GM18870 (cell line): Measurements from ENCODE around the gene TAS2R50.
"Not testable (repeated sequence)": the region's sequence is repeated elsewhere in the genome, so short reads cannot be mapped to it uniquely, and the experiment has no call there.

Source experiments
- ATAC-seq: cut with Tn5 transposase; IDR thresholded peaks from one replicate; pipeline ENCODE4 v1.9.1; 2021; ENCODE audit warnings: moderate library complexity; ENCODE audit not compliant: unreplicated experiment

Gene TAS2R50, protein sequence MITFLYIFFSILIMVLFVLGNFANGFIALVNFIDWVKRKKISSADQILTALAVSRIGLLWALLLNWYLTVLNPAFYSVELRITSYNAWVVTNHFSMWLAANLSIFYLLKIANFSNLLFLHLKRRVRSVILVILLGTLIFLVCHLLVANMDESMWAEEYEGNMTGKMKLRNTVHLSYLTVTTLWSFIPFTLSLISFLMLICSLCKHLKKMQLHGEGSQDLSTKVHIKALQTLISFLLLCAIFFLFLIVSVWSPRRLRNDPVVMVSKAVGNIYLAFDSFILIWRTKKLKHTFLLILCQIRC

DNA sequence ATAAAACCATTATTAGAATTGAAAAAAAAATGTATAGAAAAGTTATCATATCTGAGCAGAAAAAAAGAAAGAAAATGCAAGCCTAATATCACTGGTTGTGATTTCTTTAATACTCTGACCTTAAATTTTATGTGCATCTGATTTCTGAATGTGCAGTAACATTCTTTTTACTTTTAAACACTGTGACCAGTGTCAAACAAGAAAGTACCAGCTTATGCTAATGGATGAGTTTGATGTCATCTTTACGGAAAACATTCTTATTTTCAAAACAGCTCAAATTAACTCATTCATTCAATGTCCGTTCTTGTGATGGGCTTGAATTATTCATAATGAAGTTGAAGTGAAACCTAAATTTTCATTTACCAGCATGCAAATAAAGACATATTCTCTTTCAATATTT, at the start of gene TAS2R50:
TAS2R50 (minus strand) TSS at position 101 of the 400 bp plus-strand sequence; CDS start at position 49, 52 bp downstream.
- ATAC-seq: no peak

DNA sequence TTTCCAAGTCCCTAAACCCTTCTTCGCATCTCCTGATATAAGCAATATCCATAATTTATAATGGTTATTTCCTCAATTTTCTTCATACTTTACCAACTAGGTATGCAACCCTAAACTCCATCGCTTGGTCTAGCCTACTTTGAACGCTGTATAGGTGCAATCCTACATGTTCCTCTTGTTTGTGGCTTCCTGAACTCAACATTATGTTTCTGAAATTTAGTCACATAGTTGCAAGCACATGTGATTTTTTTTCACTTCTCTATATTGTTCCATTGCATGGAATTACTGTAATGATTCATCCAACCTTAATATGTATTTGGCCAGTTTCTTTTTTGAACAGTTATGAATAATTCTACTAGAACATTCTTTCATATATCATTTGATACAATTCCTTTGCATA, 47.2 kb upstream of the TAS2R50 start:
- ATAC-seq: not testable (repeated sequence)

DNA sequence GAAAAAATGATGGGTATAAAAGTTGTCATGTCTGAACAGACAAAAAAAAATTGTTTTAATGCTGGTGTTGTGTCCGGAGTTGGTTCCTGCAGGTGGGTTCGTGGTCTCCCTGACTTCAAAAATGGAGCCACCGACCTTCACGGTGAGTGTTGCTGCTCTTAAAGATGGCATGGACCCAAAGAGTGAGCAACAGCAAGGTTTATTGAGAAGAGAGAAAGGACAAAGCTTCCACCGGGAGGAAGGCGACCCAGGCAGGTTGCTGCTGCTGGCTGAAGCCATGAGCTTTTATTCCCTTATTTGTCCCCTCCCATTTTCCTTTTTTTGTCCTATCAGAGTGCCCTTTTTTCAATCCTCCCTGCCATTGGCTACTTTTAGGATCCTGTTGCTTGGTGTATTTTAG, 44.6 kb upstream of the TAS2R50 start, which contains the start of gene TAS2R31:
TAS2R31 (minus strand) TSS at position 101 of the 400 bp plus-strand sequence; CDS start at position 29, 72 bp downstream.
- no peak for ATAC-seq

DNA sequence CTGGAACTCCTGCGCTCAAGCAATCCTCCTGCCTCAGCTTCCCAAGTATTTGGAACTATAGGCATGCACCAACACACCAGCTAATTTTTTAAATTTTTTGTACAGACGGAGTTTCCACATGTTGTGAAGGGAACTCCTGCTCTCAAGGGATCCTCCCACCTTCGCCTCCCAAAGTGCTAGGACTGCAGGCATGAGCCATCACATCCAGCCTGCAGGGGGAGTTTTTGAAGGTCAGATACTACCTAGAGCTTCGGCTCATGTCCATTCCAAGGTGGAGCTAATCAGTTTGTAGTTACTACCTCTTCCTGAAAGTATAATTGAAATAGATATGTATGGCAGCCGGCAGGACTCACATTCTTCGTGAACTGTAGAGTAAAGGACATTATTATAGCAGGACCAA, 39.4 kb upstream of the TAS2R50 start:
- no peak for ATAC-seq

DNA sequence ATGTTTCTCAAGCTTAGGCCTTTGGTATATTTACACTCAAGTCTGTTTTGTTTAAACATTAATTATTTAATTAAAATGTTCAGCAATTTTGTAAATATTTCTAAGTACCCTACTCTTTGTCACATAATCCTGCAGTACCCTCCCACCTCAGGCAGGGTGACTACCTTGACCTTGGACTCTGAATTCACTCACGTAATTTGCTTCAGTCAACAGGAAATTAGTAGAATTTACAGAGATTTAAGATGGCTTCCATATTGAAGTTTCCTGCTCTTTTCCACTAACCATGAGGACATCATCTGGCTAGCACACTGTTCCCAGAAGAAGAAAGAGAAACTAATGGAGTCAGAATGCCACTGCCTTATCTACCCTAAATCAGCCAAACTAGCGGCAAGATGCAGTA, 36.7 kb upstream of the TAS2R50 start:
- no peak for ATAC-seq

DNA sequence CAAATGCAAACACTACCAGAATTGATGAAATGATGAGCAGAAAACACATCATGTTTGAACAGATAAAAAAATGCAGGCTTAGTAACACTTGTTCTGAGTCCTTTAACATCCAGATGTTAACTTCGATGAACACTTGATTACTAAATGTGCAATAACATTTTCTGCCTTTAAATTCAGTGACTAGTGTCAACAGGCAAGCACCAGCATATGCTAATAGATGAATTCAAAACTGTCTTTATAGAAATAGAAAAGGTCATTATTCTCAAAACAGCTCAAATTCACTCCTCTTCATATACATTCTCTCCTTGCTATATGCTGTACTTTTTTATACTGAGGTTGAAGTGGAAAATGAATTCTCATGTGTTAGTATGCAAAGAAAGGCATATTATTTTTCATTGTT, 35.8 kb upstream of the TAS2R50 start, which contains the start of gene TAS2R19:
TAS2R19 (minus strand) TSS at position 101 of the 400 bp plus-strand sequence; CDS start at position 52, 49 bp downstream.
- ATAC-seq: no peak

DNA sequence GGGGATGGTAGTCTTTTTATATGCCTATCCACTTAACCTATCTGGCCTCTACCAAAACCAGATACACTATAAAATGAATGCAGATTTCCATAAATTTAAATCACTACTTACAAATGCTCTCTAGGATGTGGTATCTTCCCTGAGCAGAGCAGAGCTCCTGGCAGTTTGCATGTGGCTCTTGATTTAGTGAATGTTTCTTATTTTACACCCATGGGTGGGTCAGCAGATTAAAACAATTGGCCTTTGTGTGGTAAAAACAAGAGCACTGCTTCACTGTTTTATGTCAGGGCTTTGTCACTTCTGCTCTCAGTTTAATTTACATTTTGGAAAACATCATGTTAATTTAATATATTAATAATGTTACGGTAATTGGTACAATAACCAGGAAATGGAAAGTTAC, 30.2 kb upstream of the TAS2R50 start:
- no peak for ATAC-seq

DNA sequence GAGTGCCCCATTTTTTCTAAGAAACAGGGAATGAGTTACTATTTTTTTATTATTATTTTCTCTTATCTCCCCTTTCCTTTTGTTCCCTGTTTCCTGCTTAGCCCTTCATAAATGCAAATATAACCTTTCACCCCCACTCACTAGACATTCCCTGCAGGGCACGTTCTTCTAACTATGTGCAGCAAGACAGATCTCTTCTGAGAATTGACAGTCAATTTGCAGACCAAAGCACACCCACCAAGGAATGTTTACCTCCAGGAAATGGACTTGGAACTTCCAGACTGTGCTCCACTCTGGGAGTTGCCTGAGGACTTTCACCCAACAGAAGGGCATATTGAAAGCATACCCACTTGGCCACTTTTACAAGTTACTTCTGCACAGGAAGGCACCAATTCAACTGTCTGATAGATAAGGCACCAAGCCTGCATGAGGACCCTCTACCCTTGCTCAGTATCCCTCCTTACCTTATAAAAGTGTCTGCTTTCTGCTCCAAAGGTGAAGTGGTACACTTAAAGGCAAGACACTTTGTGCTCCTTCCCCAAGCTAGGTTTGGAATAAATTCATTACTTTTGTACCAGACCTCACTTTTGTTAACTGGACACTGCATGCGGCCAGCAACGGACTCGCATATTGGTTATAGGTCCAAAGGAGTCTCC, 29.2 kb upstream of the TAS2R50 start:
- no peak for ATAC-seq

DNA sequence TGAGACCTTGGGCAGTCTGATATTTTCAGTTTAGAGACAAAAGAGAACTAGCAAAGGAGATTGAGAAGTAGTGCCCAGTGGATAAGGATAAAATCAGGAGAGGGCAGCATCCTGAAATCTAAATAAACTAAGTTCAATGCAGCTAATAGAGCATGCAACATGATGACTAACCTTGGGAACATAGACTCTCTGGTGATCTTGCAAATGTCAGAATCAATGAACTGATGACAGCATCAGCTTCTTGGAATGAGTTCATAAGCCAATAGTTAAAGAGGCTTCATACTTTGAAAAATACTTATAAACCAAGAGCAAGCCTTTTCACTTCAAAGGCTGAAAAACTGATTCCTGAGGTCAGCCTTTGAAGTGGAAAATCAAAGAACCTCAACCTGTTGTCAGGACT, 27.5 kb upstream of the TAS2R50 start:
- ATAC-seq: no peak

DNA sequence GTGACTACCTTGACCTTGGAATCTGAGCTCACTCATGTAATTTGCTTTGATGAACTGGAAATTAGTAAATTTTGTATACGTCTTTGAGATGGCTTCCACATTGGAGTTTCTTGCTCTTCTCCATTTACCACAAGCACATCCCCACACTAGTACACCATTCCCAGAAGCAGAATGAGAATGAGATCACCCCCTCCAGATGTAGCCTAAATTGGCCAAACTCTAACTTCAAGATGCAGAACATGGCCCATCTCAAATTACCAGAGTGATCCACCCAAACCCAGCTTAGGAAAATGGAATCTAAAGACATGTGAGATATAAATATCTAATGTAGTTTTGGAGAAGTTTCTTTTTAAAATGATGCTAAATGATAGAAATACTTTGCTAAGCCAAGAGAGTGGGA, 20.9 kb upstream of the TAS2R50 start:
- ATAC-seq: no peak

DNA sequence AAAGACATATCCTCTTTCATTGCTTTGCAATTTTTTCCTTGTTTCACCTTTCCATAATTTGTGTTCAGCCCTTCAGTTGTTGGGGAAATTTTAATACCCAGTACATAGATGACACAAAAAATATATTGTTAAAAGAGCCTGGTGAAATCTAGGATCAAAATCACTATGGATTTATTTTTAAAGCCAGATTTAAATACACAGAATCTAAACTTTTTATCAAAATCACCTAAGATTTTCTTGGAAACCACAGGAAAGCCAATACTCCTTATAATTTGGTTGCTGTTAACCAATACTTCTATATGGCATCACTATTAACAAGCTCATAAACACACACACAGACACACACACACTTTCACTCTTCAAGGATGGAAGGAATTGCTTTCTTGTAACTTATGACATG, 11.5 kb upstream of the TAS2R50 start, which contains the start of gene TAS2R20:
TAS2R20 (minus strand) TSS at position 101 of the 400 bp plus-strand sequence. CDS start 429 bp downstream, outside the sequence.
- no peak for ATAC-seq

DNA sequence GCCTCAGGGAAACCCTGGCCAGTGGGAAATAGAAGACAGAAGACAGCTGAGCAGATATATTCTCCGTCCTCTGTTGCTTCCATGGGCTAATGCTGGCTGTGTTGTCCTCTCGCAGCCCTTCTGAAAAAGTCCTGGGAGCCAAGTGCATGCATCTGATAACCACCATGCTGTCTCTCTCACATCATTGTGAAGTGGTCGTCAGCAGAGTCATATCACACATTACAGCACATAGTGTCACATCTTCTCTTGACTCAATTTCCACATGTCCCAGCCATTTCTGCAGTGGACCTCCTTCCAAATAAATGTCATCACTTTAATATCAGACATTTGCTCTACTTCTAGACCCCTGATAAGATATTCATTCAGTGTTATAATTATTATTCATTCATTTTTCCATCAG, 7.6 kb upstream of the TAS2R50 start:
- ATAC-seq: no peak

DNA sequence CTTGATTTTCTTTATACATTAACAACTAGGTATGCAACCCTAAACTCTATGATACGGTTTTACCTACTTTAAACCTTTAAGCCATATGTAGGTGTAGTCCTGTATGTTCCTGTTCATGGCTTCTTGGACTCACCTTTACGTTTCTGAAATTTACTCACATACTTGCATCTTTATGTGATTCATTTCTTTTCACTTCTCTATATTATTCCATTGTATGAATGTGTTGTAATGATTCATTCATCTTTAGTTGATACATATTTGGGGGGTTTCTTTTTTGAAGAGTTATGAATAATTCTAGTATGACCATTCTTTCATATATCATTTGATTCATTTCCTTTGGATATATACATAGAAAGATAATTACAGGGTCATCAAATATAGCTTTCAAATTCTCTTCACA, 2.4 kb upstream of the TAS2R50 start:
- ATAC-seq: no peak

DNA sequence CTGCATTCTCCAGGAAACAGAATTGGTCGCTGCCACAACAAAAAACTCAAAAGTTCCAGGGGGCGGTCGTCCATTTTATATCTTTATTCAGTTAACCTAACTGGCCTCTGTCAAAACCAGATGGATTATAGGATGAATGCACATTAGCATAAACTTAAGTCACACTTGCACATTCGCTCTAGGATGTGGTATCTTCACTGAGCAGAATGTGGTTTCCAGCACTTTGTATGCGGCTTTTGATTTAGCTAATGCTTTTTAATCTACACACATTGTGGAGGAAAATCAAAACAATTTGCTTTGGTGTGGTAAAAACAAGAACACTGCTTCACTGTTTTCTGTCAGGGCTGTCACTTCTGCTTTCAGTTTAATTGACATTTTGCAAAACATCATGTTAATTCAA, 4.5 kb downstream of the TAS2R50 start:
- no peak for ATAC-seq

DNA sequence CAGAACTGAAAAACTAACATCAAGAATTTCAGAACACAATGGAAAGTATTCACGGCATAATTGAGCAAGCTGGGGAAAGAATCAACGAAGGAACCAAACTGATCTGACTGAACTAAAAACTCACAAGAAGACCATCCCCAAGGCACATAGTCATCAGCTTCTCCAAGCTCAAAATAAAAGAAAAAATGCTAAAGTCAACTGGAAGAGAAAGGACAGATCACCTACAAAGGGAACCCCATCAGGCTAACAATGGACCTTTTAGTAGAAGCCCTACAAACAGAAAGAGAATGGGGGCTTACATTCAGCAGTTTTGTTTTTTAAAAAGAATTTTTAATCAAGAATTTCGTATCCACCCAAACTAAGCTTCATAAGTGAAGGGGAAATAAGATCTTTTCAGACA, 11.7 kb downstream of the TAS2R50 start:
- ATAC-seq: no peak

DNA sequence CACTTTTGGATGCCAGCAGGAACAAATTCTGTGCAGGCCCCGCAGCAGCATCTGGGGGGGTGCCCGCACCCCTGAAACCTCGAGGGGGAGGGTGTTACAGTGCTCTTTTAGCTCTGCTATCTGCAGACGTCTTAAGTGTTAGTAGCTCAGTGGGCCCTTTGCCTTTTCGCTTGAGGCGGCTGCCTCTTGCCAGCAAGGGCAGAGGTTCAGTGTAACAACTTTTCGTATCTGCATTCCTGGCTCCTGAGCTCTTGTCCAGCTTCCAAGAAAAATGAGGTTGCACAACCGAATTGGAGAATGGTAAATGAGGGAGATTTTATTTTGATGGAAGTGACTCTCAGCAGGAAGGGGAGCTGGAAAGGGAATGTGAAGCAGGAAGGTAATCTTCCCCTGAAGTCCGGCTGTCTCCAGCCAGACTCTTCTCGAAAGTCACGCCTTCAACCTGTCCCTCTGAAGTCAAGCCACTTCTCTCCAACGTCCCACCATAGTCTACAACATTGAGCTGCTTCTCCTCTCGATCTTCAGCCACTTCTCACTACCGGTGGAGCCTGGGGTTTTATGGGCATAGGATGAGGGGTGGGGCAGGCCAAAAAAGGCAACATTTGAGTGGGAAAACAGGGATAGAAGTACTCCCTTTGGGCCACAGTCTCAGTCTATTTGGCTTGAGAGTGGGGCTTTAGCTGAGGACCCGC, 17.8 kb downstream of the TAS2R50 start:
- no peak for ATAC-seq

DNA sequence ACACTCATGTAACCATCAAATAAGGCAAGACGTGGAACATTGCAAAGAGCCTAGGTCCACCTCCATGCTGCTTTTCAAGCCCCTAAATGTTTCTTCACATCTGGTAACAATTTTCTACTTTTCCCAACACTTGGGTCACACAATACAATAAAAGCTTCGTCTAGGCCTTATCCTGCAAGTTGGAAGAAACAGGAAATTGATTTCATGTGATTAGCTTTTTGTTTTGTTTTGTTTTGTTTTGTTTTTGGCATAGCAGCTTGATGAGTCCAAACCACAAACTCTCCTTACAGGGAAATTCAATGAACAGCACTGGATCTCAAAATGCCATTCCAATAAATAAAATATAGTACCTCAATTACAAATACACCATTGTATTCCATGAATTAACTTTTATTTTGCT, 19.3 kb downstream of the TAS2R50 start:
- ATAC-seq: no peak

DNA sequence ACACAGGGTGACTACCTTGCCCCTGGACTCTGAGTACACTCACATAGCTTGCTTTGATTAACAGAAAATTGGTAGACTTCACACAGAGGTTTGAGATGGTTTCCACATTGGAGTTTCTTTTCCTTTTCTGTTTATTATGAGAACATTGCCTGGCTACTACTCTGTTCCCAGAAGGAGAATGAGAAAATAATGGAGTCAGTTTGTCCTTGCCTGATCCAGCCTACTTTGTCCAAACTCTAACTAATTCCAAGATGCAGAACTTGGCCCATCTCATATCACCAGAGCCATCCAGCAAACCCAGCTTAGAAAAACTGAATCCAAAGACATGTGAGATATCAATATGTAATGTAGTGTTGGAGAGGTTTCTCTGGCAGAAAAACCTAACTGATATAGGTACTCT, 20.4 kb downstream of the TAS2R50 start:
- ATAC-seq: no peak

DNA sequence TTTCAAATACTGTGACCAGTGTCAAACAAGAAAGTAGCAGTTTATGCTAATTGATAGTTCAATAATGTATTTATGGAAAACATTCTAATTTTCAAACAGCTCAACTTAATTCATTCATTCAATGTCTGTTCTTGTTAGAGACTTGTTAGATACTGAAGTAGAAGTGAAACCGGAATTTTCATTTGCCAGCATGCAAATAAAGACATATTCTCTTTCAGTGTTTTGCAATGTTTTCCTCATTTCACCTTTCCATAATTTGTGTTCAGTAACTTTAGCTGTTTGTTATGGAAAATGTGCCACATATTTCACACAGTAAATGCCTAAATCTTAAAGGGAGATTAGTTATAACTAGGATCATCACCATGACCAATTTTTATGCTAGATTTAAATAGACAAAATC, 21.2 kb downstream of the TAS2R50 start:
- ATAC-seq: no peak

DNA sequence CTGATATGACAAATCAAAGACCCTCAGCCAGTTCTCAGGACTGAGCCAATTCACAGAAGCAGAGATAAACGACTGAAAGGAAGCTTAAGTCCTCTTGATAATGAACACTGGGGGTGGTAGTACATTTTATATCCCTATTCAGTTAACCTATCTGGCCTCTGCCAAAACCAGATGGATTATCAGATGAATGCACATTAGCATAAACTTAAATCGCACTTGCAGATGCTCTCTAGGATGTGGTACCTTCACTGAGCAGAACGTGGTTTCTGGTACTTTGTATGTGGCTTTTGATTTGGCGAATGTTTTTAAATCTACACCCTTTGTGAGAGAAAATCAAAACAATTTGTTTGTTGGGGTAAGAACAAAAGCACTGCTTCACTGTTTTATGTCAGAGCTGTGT, 26.5 kb downstream of the TAS2R50 start:
- ATAC-seq: no peak

DNA sequence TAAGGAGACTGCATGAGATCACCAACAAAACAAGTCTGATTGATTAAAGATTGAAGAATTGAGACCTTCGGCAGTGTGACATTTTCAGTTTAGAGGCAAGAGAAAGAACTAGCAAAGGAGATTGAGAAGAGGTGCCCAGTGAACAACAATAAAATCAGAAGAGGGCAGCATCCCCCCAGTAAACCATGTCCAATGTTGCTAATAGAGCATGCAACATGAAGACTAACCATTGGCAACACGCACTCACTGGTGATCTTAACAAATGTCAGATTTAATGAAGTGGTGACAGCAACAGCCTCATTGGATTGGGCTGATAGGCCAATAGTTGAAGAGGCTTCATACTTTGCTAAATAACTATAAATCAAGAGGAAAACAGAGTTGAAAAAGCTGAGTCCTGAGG, 26.9 kb downstream of the TAS2R50 start:
- ATAC-seq: no peak

DNA sequence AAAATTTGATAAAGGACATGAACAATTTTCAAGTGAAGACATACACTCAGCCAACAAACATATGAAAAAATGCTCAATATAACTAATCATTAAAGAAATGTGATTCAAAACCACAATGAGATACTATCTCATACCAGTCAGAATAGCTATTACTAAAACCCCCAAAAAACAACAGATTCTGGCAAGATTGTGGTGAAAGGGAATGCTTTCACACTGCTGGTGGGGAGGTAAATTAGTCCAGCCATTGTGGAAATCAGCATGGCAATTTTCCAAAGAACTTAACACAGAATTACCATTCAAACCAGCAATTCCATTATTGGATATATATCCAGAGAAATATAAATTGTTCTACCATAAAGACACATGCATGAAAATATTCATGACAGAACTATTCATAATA, 29.0 kb downstream of the TAS2R50 start:
- ATAC-seq: no peak
